SHP77 treated with DMSO at 0.1 percent for 48 hours (cell line): ENCODE results near the gene IL1F10.

Source experiments
- DNase-seq: peaks from one replicate; lab custom pipeline; 2025; lab: John Stamatoyannopoulos, UW

Gene IL1F10

DNA sequence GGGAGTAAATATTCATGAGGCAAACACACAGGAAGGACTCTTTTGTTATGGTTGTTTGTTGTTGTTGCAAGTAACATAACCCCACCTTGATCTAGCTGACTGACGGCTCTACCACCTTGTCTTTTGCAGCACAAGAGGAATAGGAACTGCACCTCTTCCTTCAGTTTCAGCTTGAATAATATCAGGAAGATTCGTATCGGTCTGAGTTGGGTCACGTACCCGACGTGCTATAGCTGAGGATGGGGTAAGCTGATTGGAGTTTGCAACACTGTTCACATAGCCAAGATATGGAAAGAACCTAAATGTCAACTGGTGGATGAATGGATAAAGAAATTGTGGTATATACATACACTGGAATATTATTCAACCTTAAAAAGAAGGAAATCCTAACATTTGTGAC, 45.1 kb downstream of the IL1F10 start:
- DNase-seq, result no peak

DNA sequence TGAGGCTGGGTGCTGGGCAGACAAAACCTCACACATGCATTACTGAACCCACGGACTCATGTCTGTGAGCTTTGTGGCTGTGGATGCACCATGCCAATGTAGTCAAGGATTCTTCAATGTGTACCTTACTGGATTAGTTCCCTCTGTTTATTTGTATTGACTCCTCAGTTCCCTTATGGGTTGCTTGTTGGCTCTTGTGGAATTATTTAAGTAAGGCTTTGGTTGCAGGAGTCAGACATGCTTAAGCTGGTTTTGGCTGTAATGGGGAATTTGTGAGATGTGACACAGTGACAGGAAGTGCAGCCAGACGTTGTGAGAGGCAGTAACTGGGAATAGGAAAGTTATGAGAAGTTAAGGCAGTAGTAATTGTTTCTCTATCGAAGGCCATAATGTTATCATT, 46.0 kb downstream of the IL1F10 start:
- DNase-seq, result no peak

DNA sequence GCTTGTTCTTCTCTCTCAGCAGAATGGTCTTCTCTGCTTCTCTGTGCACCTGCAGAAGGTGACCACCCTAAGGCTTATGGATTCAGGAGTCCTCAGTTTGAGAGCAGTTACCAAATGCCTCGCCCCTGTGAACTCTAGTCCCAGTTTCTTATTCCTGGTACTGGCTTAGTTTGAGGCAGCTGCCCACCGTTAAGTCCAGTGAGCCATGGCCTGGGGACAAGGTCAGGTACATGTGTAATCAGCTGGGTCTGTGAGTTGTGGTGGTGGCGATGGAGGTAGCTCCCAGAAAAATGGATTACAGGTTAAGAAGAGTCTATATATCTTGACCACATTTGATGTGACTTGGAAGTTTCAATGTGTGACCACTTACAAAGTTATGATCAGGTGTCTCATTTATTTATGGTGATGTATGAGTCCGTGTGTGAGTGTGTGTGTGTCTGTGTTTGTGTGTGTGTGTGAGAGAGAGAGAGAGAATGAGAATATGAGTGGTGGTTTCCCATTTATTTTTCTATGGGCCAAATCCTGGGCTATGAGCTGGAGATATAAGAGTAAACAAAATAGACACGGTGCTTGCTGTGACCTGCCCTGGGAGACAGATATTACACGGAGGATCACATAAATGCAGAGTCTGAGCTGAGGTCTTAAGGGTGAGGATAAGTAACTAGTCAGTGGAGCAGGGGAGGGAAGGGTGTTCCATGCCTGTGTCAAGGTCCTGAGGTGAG, 46.6 kb downstream of the IL1F10 start:
- DNase-seq, result no peak

DNA sequence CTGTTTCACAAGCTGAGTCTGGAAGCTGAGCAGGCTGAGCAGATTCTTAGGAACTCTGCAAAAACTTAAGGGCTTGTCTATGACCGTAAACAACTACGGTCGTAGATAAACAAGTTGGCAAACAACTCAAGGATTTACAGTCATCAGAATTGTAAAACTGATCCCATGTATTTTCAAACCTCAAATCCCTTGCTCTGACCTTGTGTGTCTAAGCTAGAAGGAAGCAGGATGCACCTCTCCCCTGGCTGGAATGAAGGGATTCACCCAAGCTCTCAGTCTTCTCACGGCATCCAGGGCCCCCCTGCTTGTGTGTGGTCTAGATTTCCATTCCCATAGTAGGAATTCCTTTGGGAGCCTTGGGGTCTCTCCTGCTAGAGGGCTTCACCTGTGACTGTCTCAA, 47.2 kb downstream of the IL1F10 start:
- DNase-seq, result no peak

DNA sequence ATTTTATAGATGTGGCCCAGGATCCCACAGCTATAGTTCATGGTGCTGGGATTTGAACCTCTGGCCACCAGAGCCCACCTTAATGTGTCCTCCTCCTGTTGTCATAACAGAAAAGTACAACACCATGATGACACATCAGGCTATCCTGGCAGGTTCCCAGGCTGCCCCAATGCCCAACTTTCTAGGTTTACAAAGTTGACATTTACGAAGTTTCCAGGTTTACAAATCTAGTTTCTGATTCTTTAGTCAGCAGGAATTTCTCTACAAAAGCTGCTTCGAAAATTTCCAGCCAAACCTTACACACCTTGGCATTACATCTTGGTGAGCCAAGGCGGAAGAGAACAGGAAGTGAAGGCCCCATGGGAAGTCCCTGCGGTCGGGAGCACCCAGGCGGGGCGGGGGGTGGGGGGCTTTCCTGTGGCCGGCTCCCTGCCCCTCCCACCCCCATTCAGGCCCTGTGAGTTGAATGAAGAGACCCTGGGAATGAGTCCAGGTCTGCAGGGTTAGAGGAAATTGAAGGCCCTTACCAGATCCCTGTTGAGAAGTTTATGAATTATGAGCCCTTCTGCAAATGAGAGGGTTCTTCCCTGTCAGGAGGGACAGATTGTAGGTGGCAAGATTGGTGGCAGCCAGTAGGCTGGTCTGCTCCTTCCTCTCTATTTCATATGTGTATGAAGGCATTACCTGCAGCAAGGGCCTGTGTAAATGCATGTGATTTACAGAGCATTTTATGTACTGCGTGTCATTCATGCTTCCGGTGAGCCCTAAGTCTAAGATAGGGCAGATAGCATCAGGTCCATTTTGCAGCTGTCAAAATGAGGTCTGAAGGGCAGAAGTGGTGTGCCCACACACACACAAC, 48.6 kb downstream of the IL1F10 start:
- DNase-seq, result no peak

DNA sequence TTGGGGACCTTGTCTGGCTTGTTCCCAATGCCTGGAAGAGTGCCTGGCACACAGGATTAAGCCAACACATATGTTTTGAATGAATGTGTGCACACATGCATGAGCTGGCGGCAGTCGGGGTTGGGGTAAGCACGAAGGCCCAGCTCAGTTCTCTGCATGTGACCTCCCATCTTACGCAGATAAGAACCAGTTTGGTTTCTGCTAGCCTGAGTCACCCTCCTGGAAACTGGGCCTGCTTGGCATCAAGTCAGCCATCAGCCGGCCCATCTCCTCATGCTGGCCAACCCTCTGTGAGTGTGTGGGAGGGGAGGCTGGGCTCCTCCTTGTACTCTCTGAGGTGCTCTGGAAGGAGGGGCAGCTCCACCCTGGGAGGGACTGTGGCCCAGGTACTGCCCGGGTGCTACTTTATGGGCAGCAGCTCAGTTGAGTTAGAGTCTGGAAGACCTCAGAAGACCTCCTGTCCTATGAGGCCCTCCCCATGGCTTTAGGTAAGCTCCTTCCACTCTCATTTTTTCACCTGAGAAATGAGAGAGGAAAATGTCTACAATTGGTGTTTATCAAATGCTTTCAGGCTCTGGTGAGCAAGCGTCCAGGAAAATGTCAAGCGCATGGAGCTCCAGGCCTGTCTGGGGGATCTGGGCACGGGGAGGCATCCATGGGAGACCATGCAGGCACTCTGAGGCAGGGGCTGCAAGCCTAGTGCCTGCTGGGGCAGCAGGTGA, 49.9 kb downstream of the IL1F10 start:
- DNase-seq, result no peak

DNA sequence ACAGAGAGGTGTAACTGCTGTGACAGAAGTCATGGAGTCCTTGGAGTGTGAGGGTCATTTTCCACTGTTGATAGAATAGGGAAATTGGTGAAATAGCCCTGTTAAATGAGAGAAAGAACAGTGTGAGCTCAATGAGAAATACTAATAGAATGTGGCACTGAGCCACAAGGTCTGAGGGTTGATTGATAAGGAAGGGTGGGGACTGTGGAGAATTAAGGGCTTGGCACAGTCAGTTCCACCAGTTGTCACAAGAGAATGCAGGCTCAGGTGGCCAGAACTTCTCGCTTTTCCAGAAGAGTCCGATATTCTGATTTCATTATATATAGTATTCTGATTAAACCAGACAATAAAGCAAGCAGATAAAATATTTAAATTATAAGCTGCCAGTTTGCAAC, 50.5 kb downstream of the IL1F10 start:
- no peak for DNase-seq

DNA sequence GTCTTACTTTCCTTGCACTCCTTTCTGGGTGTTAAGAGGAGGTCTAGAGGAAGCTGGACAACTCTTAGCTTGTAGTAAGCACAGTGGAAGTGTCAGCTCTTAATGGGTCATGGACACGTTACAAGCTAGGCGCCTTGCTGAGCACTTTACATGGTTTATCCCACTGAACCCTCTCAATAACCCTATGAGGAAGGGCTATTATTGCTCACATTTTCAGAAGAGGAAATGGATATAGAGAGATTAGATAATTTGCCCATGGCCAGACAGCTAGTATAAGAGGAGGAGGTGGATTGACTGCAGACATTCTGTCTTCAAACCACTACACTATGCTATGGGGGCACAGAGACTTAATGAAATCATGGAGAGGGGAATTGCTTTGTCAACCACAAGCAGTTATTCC, 51.3 kb downstream of the IL1F10 start:
- DNase-seq, result no peak

DNA sequence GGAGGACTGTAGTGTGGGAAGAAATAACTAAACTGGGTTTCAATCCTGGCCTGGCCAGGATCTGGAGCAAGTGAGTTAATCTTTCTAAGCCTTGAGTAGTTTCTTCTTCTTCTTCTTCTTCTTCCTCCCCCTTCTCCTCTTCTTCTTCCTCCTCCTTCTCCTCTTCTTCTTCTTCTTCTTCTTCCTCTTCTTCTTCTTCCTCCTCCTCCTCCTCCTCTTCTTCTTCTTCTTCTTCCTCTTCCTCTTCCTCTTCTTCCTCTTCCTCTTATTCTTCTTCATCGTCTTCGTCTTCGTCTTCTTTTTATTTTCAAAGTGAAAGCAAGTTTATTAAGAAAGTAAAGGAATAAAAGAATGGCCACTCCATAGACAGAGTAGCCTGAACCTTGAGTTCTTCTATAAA, 53.1 kb downstream of the IL1F10 start:
- no peak for DNase-seq

DNA sequence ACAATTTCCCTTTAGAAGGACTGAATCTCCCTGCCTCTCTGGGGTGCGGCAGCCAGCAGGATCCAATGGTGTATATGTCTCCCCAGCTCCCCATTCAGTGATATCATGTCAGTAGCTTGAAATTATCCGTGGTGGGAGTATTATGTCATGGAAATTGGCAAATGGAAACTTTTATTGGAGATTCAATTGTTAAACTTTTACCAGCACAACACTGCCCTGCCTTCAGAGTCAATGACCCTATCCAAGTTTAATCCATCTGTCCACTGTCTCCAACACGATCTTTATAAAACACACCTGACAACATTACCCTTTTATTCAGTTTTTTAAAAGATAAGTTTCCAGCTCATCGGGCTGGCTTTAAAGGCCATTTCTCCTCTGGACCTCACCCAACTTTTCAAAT, 54.6 kb downstream of the IL1F10 start:
- no peak for DNase-seq

DNA sequence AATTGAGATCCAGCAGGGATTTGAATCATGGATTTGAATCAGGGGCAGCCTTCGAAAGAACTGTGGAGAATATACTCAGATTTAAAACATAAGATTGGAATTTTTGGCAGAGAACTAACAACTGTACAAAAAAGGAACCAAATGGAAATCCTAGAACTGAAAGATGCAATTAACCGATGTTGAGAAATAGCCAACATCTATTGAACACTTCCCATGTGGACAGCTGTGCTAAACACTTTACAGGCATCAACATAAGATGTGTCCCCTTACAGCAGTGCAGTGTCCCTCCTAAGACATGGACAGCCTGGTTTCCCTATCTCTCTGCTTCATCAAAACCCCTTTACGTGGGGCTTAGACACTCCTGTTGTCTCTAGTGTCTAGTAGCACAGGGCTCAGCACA, 56.0 kb downstream of the IL1F10 start:
- DNase-seq, result no peak

DNA sequence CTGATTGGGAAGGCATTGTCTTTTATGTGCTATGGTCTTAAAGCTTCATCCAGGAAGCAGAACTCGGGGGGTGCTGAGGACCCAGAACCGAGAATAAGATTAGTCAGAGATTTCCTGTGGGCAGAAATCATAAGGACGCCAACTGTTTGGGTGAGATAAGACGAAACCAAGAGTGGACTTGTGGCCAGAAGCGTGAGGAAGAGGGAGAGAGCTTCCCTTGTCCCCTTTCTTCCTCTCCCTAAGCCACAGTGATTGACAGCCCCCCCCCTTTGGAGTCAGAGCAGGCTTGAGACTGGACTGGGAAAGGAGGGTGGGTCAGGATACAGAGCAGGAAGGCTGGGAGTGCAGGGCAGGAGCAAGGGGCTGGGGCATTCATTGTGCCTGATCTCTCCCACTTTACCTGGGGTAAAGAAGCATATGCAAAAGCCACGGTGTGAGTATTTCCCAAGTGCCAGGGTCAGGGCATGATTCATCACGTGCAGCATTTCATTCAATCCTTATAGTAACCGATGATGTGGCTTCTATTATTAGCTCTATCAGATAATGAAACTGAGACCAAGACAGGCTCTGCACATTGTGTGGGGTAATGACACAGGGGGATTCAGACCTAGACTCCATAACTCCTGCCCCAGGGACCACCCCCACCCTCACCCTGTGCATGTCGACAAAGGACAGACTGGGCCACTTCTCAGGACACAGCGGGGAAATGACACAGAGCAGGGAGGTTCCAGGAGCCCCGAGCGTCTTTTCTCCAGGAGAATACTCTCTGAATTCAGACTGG, 56.6 kb downstream of the IL1F10 start:
- no peak for DNase-seq
